GM23338 (cell line): ENCODE measurements around the gene DNLZ. TPM values are rescaled to one million over a fixed set of nuclear protein-coding genes. Genes with fewer than 3 reads are reported as not detected.

Experiments
- ATAC-seq: fragments of 200-7000 bp; cut with Tn5 transposase; 3 replicates; pipeline ENCODE4 v1.9.1; 2020
- DNase-seq: peaks from one replicate; pipeline ENCODE4 v3.0.0-alpha.2; 2015; ENCODE audit warnings: low spot score
- H2AFZ ChIP-seq: fragments of 200-600 bp; sonication (generic); 2 replicates; pipeline ENCODE4 v1.8.0; 2016; ENCODE audit warnings: antibody characterized with exemption, mild to moderate bottlenecking, moderate library complexity
- H3F3A ChIP-seq: fragments of 200-600 bp; sonication (generic); replicated peaks from 2 replicates; pipeline ENCODE4 v1.8.0; 2017; ENCODE audit warnings: antibody characterized with exemption, mixed run types, low read depth
- H3K27ac ChIP-seq: fragments of 200-600 bp; sonication (generic); 2 replicates; pipeline ENCODE4 v1.6.1; 2016; ENCODE audit warnings: low read depth
- H3K27me3 ChIP-seq: fragments of 200-600 bp; sonication (generic); 2 replicates; pipeline ENCODE4 v1.8.0; 2016; ENCODE audit warnings: mild to moderate bottlenecking, mixed run types, moderate library complexity; ENCODE audit not compliant: insufficient read depth
- H3K36me3 ChIP-seq: fragments of 200-600 bp; sonication (generic); 2 replicates; pipeline ENCODE4 v1.8.0; 2016; ENCODE audit warnings: mild to moderate bottlenecking; ENCODE audit not compliant: insufficient read depth
- H3K4me1 ChIP-seq: fragments of 200-600 bp; sonication (generic); 2 replicates; pipeline ENCODE4 v1.8.0; 2016; ENCODE audit warnings: mild to moderate bottlenecking, moderate library complexity; ENCODE audit not compliant: insufficient read depth
- H3K4me2 ChIP-seq: fragments of 200-600 bp; sonication (generic); 2 replicates; pipeline ENCODE4 v1.7.1; 2017; ENCODE audit warnings: mixed run types
- H3K4me3 ChIP-seq: fragments of 200-600 bp; sonication (generic); 2 replicates; pipeline ENCODE4 v1.6.1; 2016; ENCODE audit warnings: mixed run types
- H3K79me2 ChIP-seq: fragments of 200-600 bp; sonication (generic); replicated peaks from 2 replicates; pipeline ENCODE4 v1.8.0; 2017; ENCODE audit warnings: mild to moderate bottlenecking; ENCODE audit not compliant: insufficient read depth
- H3K9me2 ChIP-seq: fragments of 200-600 bp; sonication (generic); 2 replicates; pipeline ENCODE4 v1.8.0; 2017; ENCODE audit not compliant: insufficient read depth
- H4K20me1 ChIP-seq: fragments of 200-600 bp; sonication (generic); replicated peaks from 2 replicates; pipeline ENCODE4 v1.8.0; 2017; ENCODE audit warnings: mild to moderate bottlenecking; ENCODE audit not compliant: insufficient read depth
- H3K27ac Mint-ChIP-seq: 2 replicates; pipeline ENCODE4 v1.8.0; 2020; ENCODE audit warnings: inconsistent platforms, mild to moderate bottlenecking, moderate library complexity, mixed read lengths
- H3K27me3 Mint-ChIP-seq: 3 replicates; pipeline ENCODE4 v1.8.0; 2022; ENCODE audit warnings: low read depth, mild to moderate bottlenecking, moderate library complexity, mixed read lengths, inconsistent platforms; ENCODE audit not compliant: insufficient read depth, poor library complexity
- H3K36me3 Mint-ChIP-seq: 3 replicates; pipeline ENCODE4 v1.8.0; 2021; ENCODE audit warnings: low read depth, mild to moderate bottlenecking, inconsistent platforms, moderate library complexity, mixed read lengths
- H3K4me1 Mint-ChIP-seq: 3 replicates; pipeline ENCODE4 v1.8.0; 2020; ENCODE audit warnings: mild to moderate bottlenecking, inconsistent platforms, mixed read lengths
- H3K4me3 Mint-ChIP-seq: 3 replicates; pipeline ENCODE4 v1.8.0; 2021; ENCODE audit warnings: moderate library complexity, mild to moderate bottlenecking, inconsistent platforms, mixed read lengths
- H3K9me3 Mint-ChIP-seq: 3 replicates; pipeline ENCODE4 v1.8.0; 2020; ENCODE audit warnings: moderate library complexity, mild to moderate bottlenecking, inconsistent platforms, mixed read lengths
- CREB1 ChIP-seq: fragments of 250-450 bp; sonication (Bioruptor Pico); IDR thresholded peaks from 2 replicates; pipeline ENCODE4 v1.5.0; 2020; ENCODE audit warnings: low read depth, mild to moderate bottlenecking, moderate library complexity
- ETS1 ChIP-seq: IDR thresholded peaks from 2 replicates; pipeline ENCODE4 v1.6.1; 2016; ENCODE audit warnings: antibody characterized with exemption
- EZH2 ChIP-seq: fragments of 200-600 bp; sonication (generic); IDR thresholded peaks from one replicate; pipeline ENCODE4 v1.8.0; 2017; ENCODE audit warnings: antibody characterized with exemption, mild to moderate bottlenecking, low read depth; ENCODE audit not compliant: unreplicated experiment
- EZH2phosphoT487 ChIP-seq: fragments of 200-600 bp; sonication (generic); IDR thresholded peaks from one replicate; pipeline ENCODE4 v1.8.1; 2018; ENCODE audit warnings: antibody characterized with exemption; ENCODE audit not compliant: unreplicated experiment
- JUNB ChIP-seq: IDR thresholded peaks from one replicate; pipeline ENCODE4 v1.6.1; 2016; ENCODE audit warnings: antibody characterized with exemption; ENCODE audit not compliant: unreplicated experiment
- NANOG ChIP-seq: IDR thresholded peaks from 2 replicates; pipeline ENCODE4 v1.6.1; 2016; ENCODE audit warnings: antibody characterized with exemption, borderline replicate concordance
- REST ChIP-seq: IDR thresholded peaks from one replicate; pipeline ENCODE4 v1.6.1; 2018; ENCODE audit warnings: antibody characterized with exemption; ENCODE audit not compliant: unreplicated experiment
- STAT1 ChIP-seq: IDR thresholded peaks from one replicate; pipeline ENCODE4 v1.6.1; 2016; ENCODE audit warnings: antibody characterized with exemption; ENCODE audit not compliant: unreplicated experiment
- ZNF114 ChIP-seq: fragments of 250-450 bp; sonication (Bioruptor Pico); IDR thresholded peaks from 2 replicates; pipeline ENCODE4 v1.5.0; 2020; ENCODE audit warnings: mild to moderate bottlenecking, moderate library complexity
- ZNF331 ChIP-seq: fragments of 250-450 bp; sonication (Bioruptor Pico); IDR thresholded peaks from 2 replicates; pipeline ENCODE4 v1.5.0; 2020; ENCODE audit warnings: low read depth, mild to moderate bottlenecking, moderate library complexity
- ZNF462 ChIP-seq: fragments of 250-450 bp; sonication (Bioruptor Pico); IDR thresholded peaks from 2 replicates; pipeline ENCODE4 v1.5.0; 2020; ENCODE audit warnings: mild to moderate bottlenecking, moderate library complexity
- polyA plus RNA-seq: library from polyadenylated mRNA; unstranded; fragments of >200 nt; fragmentation: Nextera tagmentation; extraction: Ambion mirVana; gene quantifications from 2 replicates; pipeline ENCODE4 v1.2.1, GENCODE V29; 2016
- total RNA-seq: library from RNA; depleted of rRNA; stranded (reverse); fragments of >200 nt; shearing (Covaris generic); gene quantifications from 2 replicates; pipeline ENCODE4 v1.2.3, GENCODE V29; 2014
- TF ChIP-seq, protein P1 (sequence below), 2 experiments: fragments of 200-600 bp in 1 of 2; sonication (generic) in 1 of 2; conservative IDR thresholded peaks; 2 replicates each; pipeline versions ENCODE4 v1.5.1 to v1.6.1; 2016 to 2017; ENCODE audit warnings: antibody characterized with exemption in 2 of 2, low read depth in 2 of 2, mild to moderate bottlenecking in 2 of 2, moderate library complexity in 1 of 2

Gene DNLZ
- total and polyA plus RNA-seq, 2 experiments from 2014 or later = 33.4 to 53.9 TPM

DNA sequence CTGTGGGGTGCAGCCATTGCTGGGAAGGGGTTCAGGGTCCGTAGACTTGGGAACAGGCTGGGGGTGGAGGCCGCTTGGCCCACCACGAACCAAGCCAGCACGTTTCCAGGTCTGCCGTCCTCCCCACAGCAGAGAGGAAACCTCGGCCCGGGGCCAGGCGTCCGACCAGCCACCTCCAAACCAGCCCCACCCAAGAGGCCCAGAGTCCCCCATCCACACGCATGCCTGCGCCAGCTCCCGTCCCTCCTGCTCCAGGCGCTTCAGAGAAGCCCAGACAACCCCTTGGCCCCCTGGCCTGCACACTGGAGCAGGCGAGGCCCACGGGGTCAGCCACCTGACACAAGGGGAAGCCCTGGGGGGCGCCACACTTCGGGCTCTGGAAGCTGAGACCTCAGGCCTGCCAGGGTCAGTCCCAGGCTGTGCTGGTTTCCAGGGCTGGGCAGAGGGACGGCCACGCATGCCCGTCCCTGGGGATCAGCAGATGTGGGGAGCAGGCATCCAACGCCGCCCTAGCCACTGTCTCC lies 6.3 kb downstream of the DNLZ start:
- ATAC-seq = no peak
- Mint-ChIP-seq H3K4me3 (no peak overlapping the region), H3K27ac (no peak overlapping the region), H3K4me1 (no peaks in the 10 kb centered on the region), H3K9me3 (no peaks in the 10 kb centered on the region), H3K36me3 (no peaks in the 10 kb centered on the region), H3K27me3 (peaks cover 9% of the 10 kb centered on the region)
- Histone ChIP-seq H3K4me3 (no peak overlapping the region), H2AFZ (no peak overlapping the region), H3K36me3 (no peaks in the 10 kb centered on the region), H4K20me1 (no peaks in the 10 kb centered on the region), H3K79me2 (no peaks in the 10 kb centered on the region), H3K4me2 (no peak overlapping the region), H3K27me3 (no peaks in the 10 kb centered on the region), H3K4me1 (no peaks in the 10 kb centered on the region), H3F3A (no peaks in the 10 kb centered on the region), H3K27ac (no peak overlapping the region), H3K9me2 (no peaks in the 10 kb centered on the region)
- DNase-seq = no peak
- TF ChIP-seq ETS1 = no peak
- no peak for TF ChIP-seq ZNF331 (CRISPR knock-in tag)
- TF ChIP-seq, protein P1, sequence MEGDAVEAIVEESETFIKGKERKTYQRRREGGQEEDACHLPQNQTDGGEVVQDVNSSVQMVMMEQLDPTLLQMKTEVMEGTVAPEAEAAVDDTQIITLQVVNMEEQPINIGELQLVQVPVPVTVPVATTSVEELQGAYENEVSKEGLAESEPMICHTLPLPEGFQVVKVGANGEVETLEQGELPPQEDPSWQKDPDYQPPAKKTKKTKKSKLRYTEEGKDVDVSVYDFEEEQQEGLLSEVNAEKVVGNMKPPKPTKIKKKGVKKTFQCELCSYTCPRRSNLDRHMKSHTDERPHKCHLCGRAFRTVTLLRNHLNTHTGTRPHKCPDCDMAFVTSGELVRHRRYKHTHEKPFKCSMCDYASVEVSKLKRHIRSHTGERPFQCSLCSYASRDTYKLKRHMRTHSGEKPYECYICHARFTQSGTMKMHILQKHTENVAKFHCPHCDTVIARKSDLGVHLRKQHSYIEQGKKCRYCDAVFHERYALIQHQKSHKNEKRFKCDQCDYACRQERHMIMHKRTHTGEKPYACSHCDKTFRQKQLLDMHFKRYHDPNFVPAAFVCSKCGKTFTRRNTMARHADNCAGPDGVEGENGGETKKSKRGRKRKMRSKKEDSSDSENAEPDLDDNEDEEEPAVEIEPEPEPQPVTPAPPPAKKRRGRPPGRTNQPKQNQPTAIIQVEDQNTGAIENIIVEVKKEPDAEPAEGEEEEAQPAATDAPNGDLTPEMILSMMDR (conservative IDR thresholded peaks at IDR 0.05; ENCODE audit: low read depth in 2 of 2) = no peak
- TF ChIP-seq JUNB = no peak
- TF ChIP-seq EZH2 = no peak
- TF ChIP-seq EZH2phosphoT487 = no peak
- no peak for TF ChIP-seq STAT1
- TF ChIP-seq ZNF114 = no peak
- TF ChIP-seq CREB1 (CRISPR knock-in tag) = no peak
- no peak for TF ChIP-seq NANOG
- no peak for TF ChIP-seq ZNF462 (CRISPR knock-in tag)
- TF ChIP-seq REST = no peak
